Caco-2 (cell line): Measurements from ENCODE around the gene AMOTL2. TPM values are rescaled to one million over a fixed set of nuclear protein-coding genes. Genes with fewer than 3 reads are reported as not detected.

Experiments
- BruUV-seq: library from RNA; stranded (reverse); fragments of 400-500 nt; replicated peaks from 2 replicates; lab custom pipeline; 2021; lab: Mats Ljungman, UMichigan
- CTCF ChIA-PET: fragments of 300-600 bp; sonication (Branson Sonifier 250); formaldehyde crosslinking; loops from one replicate; lab custom pipeline; 2022; ENCODE audit warnings: antibody characterized with exemption; lab: Charles Lee
- POLR2A ChIA-PET: fragments of 300-600 bp; sonication (Branson Sonifier 250); formaldehyde crosslinking; loops from one replicate; lab custom pipeline; 2022; ENCODE audit warnings: antibody characterized with exemption; lab: Charles Lee
- DNase-seq, 2 experiments: peaks; one replicate each; pipeline versions ENCODE4 v3.0.0 to v3.0.0-alpha.2; 2020 to 2022
- H3K27me3 ChIP-seq: replicated peaks from 2 replicates; pipeline ENCODE4 v1.6.0; 2011; ENCODE audit warnings: low read length; ENCODE audit not compliant: control insufficient read depth, insufficient read depth
- H3K36me3 ChIP-seq: 2 replicates; pipeline ENCODE4 v1.5.1; 2011; ENCODE audit warnings: low read length; ENCODE audit not compliant: control insufficient read depth, insufficient read depth
- H3K4me1 ChIP-seq: fragments of 250-450 bp; sonication (Bioruptor Pico); 2 replicates; pipeline ENCODE4 v1.5.1; 2020; ENCODE audit warnings: mild to moderate bottlenecking
- H3K4me3 ChIP-seq: 2 replicates; pipeline ENCODE4 v1.5.1; 2011; ENCODE audit warnings: low read depth, mild to moderate bottlenecking, control low read depth, low read length
- H3K9me3 ChIP-seq: fragments of 250-450 bp; sonication (Bioruptor Pico); 2 replicates; pipeline ENCODE4 v1.5.1; 2020; ENCODE audit warnings: mild to moderate bottlenecking, moderate library complexity
- H3K27ac Mint-ChIP-seq: one replicate; pipeline ENCODE4 v1.8.0; 2022; ENCODE audit warnings: mixed read lengths; ENCODE audit not compliant: unreplicated experiment
- H3K27me3 Mint-ChIP-seq: one replicate; pipeline ENCODE4 v1.8.0; 2022; ENCODE audit warnings: mixed read lengths; ENCODE audit not compliant: insufficient read depth, unreplicated experiment
- H3K36me3 Mint-ChIP-seq: one replicate; pipeline ENCODE4 v1.8.0; 2022; ENCODE audit warnings: mild to moderate bottlenecking, mixed read lengths; ENCODE audit not compliant: insufficient read depth, unreplicated experiment
- H3K4me1 Mint-ChIP-seq: one replicate; pipeline ENCODE4 v1.8.0; 2022; ENCODE audit warnings: low read depth, mixed read lengths; ENCODE audit not compliant: unreplicated experiment
- H3K4me3 Mint-ChIP-seq: one replicate; pipeline ENCODE4 v1.8.0; 2022; ENCODE audit warnings: mild to moderate bottlenecking, moderate library complexity, mixed read lengths; ENCODE audit not compliant: unreplicated experiment
- H3K9me3 Mint-ChIP-seq: one replicate; pipeline ENCODE4 v1.8.0; 2022; ENCODE audit warnings: mixed read lengths; ENCODE audit not compliant: unreplicated experiment
- CTCF ChIP-seq, 2 experiments: fragments of 200-600 bp in 1 of 2; IDR thresholded peaks; 1 replicate in 1 of 2; 2 replicates in 1 of 2; pipeline versions ENCODE4 v1.5.1 to v1.8.0; 2011 to 2022; ENCODE audit warnings: antibody characterized with exemption in 1 of 2, control low read depth in 1 of 2, inconsistent platforms in 1 of 2, low read depth in 1 of 2, low read length in 1 of 2, mild to moderate bottlenecking in 1 of 2, moderate library complexity in 1 of 2; ENCODE audit not compliant: insufficient read depth in 1 of 2, severe bottlenecking in 1 of 2, unreplicated experiment in 1 of 2
- intact Hi-C: fragments of 100-400 bp; cut with micrococcal nuclease; formaldehyde crosslinking; loops from one replicate; pipeline ENCODE4 v1.10.0; 2022; ENCODE audit not compliant: unreplicated experiment
- total RNA-seq: library from RNA; stranded (reverse); gene quantifications from 2 replicates; pipeline ENCODE4 v1.2.3, GENCODE V29; 2022

The AMOTL2 gene
- total RNA-seq, 1 experiment from 2014 or later: 271 TPM

DNA sequence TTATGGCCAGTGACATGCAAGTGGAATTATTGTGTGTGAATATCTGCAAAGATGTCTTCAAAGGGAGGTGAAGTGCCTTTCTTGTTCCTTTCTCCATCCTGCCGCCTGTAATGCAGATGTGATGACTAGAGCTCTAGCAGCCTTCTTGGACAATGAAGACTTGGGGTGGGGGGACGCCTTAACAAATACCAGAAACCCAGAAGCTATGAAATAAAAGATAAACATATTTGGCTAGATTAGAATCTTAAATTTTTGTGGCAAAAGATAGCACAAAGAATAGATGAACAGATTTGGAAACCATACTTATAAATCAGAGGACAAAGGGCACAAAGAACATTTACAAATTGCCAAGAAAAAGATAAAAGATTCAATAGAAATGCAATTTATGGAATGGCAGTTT is 56.1 kb downstream of the AMOTL2 start:
- no peak for DNase-seq
- no peaks in the 10 kb centered on the region for H3K36me3 ChIP-seq
- Mint-ChIP-seq H3K9me3 (no peaks in the 10 kb centered on the region), H3K27me3 (no peaks in the 10 kb centered on the region), H3K36me3 (no peaks in the 10 kb centered on the region), H3K4me3 (no peak overlapping the region), H3K4me1 (peaks cover 30% of the 10 kb centered on the region), H3K27ac (peak overlapping the region; percentile 19)
- no peak for TF ChIP-seq CTCF (IDR thresholded peaks at IDR 0.05; ENCODE audit: insufficient read depth in 1 of 2, low read depth in 1 of 2, low read length in 1 of 2, severe bottlenecking in 1 of 2, unreplicated experiment in 1 of 2)
- H3K4me1 ChIP-seq: peaks cover 33% of the 10 kb centered on the region
- H3K4me3 ChIP-seq: no peak overlapping the region
- H3K27me3 ChIP-seq: no peaks in the 10 kb centered on the region
- BruUV-seq: no TSS peak
- ChIA-PET POLR2A (no interaction called here), CTCF (no interaction called here)
- intact Hi-C loops: no loop called here
- H3K9me3 ChIP-seq: no peaks in the 10 kb centered on the region

DNA sequence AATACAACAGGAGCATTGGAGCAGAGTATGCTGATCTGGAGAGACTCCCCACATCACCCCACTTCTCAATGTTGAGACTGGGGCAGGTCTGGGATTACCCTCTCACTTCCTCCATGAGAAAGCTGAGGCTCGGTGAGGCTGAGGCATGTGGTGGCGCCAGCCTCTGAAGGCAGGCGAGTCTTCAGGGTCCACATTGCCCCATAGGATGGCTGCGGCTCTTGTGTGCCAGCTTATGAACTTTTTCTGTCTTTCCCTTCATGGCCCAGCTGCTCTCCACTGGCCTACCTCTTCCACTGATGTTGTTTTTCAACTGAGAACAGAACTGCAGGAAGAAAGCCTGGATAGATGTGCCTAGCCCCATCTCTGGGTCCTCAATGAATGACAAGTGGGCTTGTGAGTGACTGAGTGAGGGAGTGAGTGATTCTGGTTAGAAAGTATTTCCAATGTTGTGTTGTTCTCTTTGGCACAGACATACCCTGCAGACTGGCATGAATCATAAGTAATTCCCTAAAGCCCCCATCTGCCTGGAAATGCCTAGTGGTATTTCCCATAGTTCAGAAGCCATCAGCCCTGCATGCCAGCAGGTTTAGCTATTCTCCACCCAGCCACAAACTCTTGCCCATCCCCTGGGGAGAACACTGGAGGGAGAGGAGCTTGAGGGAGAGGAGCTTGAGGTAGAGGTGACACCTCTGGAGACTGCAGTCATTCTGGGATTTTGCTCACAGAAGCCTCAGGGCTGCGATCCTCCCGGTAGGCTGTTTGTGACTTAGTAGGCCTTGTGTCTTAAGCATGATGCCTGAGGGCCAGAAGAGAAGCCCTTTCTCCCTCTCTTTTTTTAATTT is 56.9 kb downstream of the AMOTL2 start:
- no peak overlapping the region for H3K4me3 Mint-ChIP-seq
- no TSS peak for BruUV-seq
- no peaks in the 10 kb centered on the region for H3K9me3 ChIP-seq
- no peaks in the 10 kb centered on the region for H3K9me3 Mint-ChIP-seq
- ChIA-PET CTCF (no interaction called here), POLR2A (no interaction called here)
- intact Hi-C loops: no loop called here
- no peak for DNase-seq
- peaks cover 25% of the 10 kb centered on the region for H3K4me1 Mint-ChIP-seq
- H3K36me3 ChIP-seq: no peaks in the 10 kb centered on the region
- H3K4me3 ChIP-seq: no peak overlapping the region
- H3K36me3 Mint-ChIP-seq: no peaks in the 10 kb centered on the region
- no peaks in the 10 kb centered on the region for H3K27me3 Mint-ChIP-seq
- H3K27me3 ChIP-seq: no peaks in the 10 kb centered on the region
- no peak overlapping the region for H3K27ac Mint-ChIP-seq
- TF ChIP-seq CTCF (IDR thresholded peaks at IDR 0.05; ENCODE audit: insufficient read depth in 1 of 2, low read depth in 1 of 2, low read length in 1 of 2, severe bottlenecking in 1 of 2, unreplicated experiment in 1 of 2): no peak
- H3K4me1 ChIP-seq: peaks cover 40% of the 10 kb centered on the region

GRCh38 chr3:134315286-134316106 is 58.8 kb downstream of the AMOTL2 start:
- no peaks in the 10 kb centered on the region for H3K9me3 ChIP-seq
- CTCF ChIA-PET: interaction anchor here (0.9 kb wide), 1 partner anchor 158 kb away, joined by 3 read pairs; no protein-coding TSS in a partner anchor
- no peaks in the 10 kb centered on the region for H3K9me3 Mint-ChIP-seq
- intact Hi-C loops: no loop called here
- H3K4me3 Mint-ChIP-seq: no peak overlapping the region
- TF ChIP-seq CTCF (IDR thresholded peaks at IDR 0.05; ENCODE audit: insufficient read depth in 1 of 2, low read depth in 1 of 2, low read length in 1 of 2, severe bottlenecking in 1 of 2, unreplicated experiment in 1 of 2): no peak
- no peak for DNase-seq
- no peaks in the 10 kb centered on the region for H3K36me3 Mint-ChIP-seq
- no peaks in the 10 kb centered on the region for H3K36me3 ChIP-seq
- H3K27ac Mint-ChIP-seq: peak overlapping the region; percentile 68
- peaks cover 25% of the 10 kb centered on the region for H3K4me1 Mint-ChIP-seq
- H3K4me1 ChIP-seq: peaks cover 59% of the 10 kb centered on the region
- H3K27me3 Mint-ChIP-seq: no peaks in the 10 kb centered on the region
- POLR2A ChIA-PET: interaction anchor here (0.6 kb wide), 1 partner anchor 17 kb away, joined by 3 read pairs; no protein-coding TSS in a partner anchor
- no peaks in the 10 kb centered on the region for H3K27me3 ChIP-seq
- no TSS peak for BruUV-seq
- H3K4me3 ChIP-seq: no peak overlapping the region
